SJSA1 (cell line): Measurements from ENCODE around the gene PRKCH. TPM values are rescaled to one million over a fixed set of nuclear protein-coding genes. Genes with fewer than 3 reads are reported as not detected.
A peak's percentile ranks its signal among the peaks of the same experiment; 100 is the strongest.
"Not testable (repeated sequence)": the region's sequence is repeated elsewhere in the genome, so short reads cannot be mapped to it uniquely, and the experiment has no call there.

ENCODE experiments used
- DNase-seq, 2 experiments: peaks; one replicate each; pipeline ENCODE4 v3.0.0-alpha.2; 2015 to 2020; ENCODE audit warnings: low spot score in 2 of 2, low read depth in 1 of 2
- H3K27ac ChIP-seq: fragments of 250-450 bp; sonication (Bioruptor Pico); 2 replicates; pipeline ENCODE4 v1.5.1; 2020; ENCODE audit warnings: mild to moderate bottlenecking, moderate library complexity
- H3K27me3 ChIP-seq: fragments of 250-450 bp; sonication (Bioruptor Pico); replicated peaks from 2 replicates; pipeline ENCODE4 v1.5.1; 2020; ENCODE audit warnings: mild to moderate bottlenecking, moderate library complexity
- H3K36me3 ChIP-seq: fragments of 250-450 bp; sonication (Bioruptor Pico); 2 replicates; pipeline ENCODE4 v1.5.1; 2020; ENCODE audit warnings: mild to moderate bottlenecking
- H3K4me1 ChIP-seq: fragments of 250-450 bp; sonication (Bioruptor Pico); replicated peaks from 2 replicates; pipeline ENCODE4 v1.6.1; 2021; ENCODE audit warnings: mild to moderate bottlenecking
- H3K4me3 ChIP-seq: fragments of 250-450 bp; sonication (Bioruptor Pico); 2 replicates; pipeline ENCODE4 v1.5.1; 2020; ENCODE audit warnings: mild to moderate bottlenecking
- H3K9me3 ChIP-seq: fragments of 250-450 bp; sonication (Bioruptor Pico); replicated peaks from 2 replicates; pipeline ENCODE4 v1.5.1; 2020; ENCODE audit warnings: mild to moderate bottlenecking
- total RNA-seq: library from RNA; depleted of rRNA; stranded (reverse); fragments of >200 nt; shearing (Covaris generic); gene quantifications from 2 replicates; pipeline ENCODE4 v1.2.3, GENCODE V29; 2014

PRKCH gene
- total RNA-seq, 1 experiment from 2014 or later = 5.7 TPM

DNA sequence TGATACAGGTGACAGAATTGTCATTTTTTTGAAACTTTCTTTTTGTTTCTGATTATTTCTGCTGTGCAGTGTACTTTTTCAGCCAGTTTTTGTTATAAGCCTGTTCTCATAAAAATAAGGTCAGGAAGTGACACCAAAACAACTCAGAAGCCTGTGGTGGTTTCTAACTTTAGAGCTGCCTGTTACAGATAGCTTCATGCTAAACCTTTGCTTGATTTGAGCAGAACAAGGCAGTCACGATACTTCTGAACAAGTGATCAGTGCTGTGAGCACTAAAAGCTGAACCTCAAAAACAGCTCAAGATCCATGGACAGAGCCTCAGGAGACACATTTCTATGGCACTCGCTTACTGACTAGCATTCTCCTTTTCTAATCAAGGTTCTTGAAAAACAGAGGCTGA is 82.0 kb downstream of the PRKCH start:
- H3K4me3 ChIP-seq = no peak overlapping the region
- no peak for DNase-seq
- H3K9me3 ChIP-seq = no peaks in the 10 kb centered on the region
- H3K36me3 ChIP-seq = no peaks in the 10 kb centered on the region
- H3K27ac ChIP-seq = no peak overlapping the region
- H3K4me1 ChIP-seq = no peaks in the 10 kb centered on the region
- no peaks in the 10 kb centered on the region for H3K27me3 ChIP-seq

DNA sequence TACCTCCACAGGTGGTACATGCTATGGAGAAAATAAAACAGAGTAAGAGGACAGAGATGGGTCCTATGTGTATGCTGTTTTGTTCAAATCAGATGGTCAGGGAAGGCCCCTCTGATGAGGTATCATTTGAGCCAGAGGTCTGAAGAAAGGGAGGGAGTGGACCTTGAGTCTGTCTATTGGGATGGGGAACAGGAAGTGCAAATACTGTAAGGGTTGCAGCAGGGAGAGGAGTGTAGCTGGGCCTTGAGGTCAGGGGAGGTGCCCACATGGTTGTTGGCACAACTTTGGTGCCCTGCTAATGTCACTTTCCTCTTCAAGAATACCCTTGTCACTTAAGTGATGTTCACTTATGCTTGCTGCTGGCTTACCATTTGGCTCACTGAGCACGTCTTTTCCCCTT is 83.3 kb downstream of the PRKCH start:
- Histone ChIP-seq H3K27ac (no peak overlapping the region), H3K27me3 (no peaks in the 10 kb centered on the region), H3K4me3 (no peak overlapping the region), H3K9me3 (no peaks in the 10 kb centered on the region), H3K36me3 (no peaks in the 10 kb centered on the region), H3K4me1 (no peaks in the 10 kb centered on the region)
- no peak for DNase-seq

DNA sequence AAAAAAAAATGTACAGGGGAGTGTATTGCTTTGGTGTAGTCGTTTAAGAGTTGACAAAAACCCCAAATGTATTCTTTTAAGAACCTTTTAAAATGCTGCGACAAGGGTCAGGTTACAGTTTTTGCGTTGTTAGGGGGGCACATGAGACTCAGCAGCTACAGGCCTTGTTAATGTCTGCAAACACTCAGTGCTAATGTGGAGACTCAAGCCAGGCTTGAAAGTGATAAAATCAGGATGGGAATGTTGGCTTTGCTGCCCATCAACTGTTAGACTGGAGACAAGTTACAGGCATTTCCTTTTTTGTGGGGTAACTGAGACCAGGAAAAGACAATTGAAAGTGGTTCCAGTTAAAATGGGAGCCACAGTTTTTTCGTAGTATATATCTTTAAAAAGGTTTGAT is 84.8 kb downstream of the PRKCH start:
- no peak for DNase-seq
- no peaks in the 10 kb centered on the region for H3K9me3 ChIP-seq
- no peaks in the 10 kb centered on the region for H3K27me3 ChIP-seq
- H3K4me1 ChIP-seq = no peaks in the 10 kb centered on the region
- H3K27ac ChIP-seq = no peak overlapping the region
- no peak overlapping the region for H3K4me3 ChIP-seq
- no peaks in the 10 kb centered on the region for H3K36me3 ChIP-seq

DNA sequence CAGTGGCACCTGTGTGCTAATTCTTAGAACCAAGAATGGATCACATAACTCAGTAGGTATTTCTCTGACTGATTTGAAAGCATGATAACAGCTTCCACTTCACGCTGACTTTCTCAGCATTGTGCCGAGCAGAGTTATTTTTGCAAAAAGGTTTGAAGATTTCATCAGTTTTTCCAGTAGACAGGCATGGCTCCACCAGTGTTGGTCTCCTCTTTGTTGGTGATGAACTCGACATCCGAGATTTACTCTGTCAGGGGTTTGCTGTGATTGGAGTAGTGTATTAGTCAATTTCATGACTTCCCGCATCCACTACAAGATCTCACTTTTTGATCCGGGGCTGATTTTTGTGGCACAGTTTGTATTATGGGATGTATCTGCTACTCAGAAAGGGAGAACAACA is 85.3 kb downstream of the PRKCH start:
- no peak overlapping the region for H3K27ac ChIP-seq
- no peaks in the 10 kb centered on the region for H3K36me3 ChIP-seq
- no peaks in the 10 kb centered on the region for H3K27me3 ChIP-seq
- no peaks in the 10 kb centered on the region for H3K9me3 ChIP-seq
- no peak for DNase-seq
- no peak overlapping the region for H3K4me3 ChIP-seq
- no peaks in the 10 kb centered on the region for H3K4me1 ChIP-seq

DNA sequence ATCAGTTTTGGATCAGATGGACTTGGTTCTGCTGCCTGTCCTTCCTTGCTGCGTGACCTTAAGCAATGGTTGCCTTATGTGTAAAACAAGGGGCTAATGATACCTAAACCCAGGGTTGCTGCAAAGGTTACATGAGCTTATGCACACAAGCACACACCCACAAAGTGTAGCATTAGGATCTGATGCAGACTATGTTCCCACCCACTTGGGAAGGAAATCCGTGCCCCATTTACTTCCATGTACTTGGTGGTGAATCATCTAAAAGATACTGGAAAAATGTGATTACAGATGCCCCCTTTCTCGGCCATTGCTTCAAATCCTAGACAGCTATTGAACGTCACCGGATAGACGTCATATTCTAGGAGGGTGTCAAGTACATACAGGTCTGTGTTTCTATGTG is 87.1 kb downstream of the PRKCH start:
- no peaks in the 10 kb centered on the region for H3K9me3 ChIP-seq
- no peaks in the 10 kb centered on the region for H3K4me1 ChIP-seq
- no peaks in the 10 kb centered on the region for H3K27me3 ChIP-seq
- H3K27ac ChIP-seq = no peak overlapping the region
- no peak overlapping the region for H3K4me3 ChIP-seq
- no peak for DNase-seq
- H3K36me3 ChIP-seq = no peaks in the 10 kb centered on the region

DNA sequence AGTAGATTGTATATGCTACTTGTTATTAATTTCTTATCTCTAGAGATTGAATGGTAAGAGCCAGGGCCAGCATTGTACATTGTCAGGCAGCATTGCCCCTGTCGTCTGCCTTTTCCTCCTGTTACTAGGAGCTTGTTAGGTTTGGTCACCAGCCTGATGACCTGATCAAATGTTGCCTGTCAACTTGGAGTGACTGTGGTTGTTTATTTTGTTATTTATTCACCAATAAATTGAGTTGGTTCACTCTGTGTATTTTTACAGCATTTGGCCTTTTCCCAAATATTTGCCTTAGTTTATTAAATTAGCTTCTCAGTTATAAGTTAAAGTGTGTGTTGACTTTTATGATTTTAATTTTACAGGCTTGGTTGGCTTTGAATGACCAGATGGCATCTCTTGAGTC is 88.4 kb downstream of the PRKCH start:
- H3K4me3 ChIP-seq = no peak overlapping the region
- no peak overlapping the region for H3K27ac ChIP-seq
- DNase-seq = no peak
- H3K4me1 ChIP-seq = no peaks in the 10 kb centered on the region
- no peaks in the 10 kb centered on the region for H3K36me3 ChIP-seq
- no peaks in the 10 kb centered on the region for H3K27me3 ChIP-seq
- no peaks in the 10 kb centered on the region for H3K9me3 ChIP-seq

DNA sequence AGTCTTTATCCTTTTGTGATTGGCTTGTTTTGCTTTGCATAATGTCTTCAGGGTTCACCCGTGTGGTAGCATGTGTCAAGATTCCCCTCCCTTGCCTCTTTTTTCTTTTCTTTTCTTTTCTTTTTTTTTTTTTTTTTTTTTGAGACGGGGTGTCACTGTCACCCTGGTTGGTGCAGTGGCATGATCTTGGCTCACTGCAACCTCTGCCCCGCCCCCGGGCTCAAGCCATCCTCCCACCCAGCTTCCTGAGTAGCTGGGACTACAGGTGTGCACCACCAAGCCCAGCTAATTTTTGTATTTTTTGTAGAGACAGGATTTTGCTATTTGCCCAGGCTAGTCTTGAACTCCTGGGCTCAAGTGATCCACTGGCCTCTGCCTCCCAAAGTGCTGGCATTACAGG is 94.6 kb downstream of the PRKCH start:
- not testable (repeated sequence) for H3K27ac ChIP-seq, H3K36me3 ChIP-seq, DNase-seq, H3K9me3 ChIP-seq, H3K27me3 ChIP-seq, H3K4me3 ChIP-seq
- H3K4me1 ChIP-seq = peaks cover 14% of the 10 kb centered on the region

DNA sequence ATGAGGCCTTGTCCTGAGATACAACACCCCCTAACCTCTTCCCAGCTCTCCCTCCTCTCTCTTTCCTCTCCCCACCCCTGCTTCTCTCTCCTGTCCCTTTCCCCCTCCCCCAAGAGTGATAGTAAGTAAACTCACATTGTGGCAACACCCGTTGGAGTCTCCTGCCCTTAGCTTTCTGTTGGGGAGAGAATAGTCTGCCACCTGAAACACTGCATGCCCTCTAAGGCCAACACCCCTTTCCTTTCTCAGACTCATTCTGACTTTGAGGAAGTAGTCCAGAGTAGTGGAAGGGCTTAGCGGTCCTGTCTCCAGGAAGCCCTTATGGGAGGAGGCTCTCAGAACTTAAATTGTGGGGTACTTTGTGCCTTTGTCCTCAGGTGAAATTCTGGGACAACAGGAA is 95.2 kb downstream of the PRKCH start:
- no peak for DNase-seq
- H3K9me3 ChIP-seq = no peaks in the 10 kb centered on the region

DNA sequence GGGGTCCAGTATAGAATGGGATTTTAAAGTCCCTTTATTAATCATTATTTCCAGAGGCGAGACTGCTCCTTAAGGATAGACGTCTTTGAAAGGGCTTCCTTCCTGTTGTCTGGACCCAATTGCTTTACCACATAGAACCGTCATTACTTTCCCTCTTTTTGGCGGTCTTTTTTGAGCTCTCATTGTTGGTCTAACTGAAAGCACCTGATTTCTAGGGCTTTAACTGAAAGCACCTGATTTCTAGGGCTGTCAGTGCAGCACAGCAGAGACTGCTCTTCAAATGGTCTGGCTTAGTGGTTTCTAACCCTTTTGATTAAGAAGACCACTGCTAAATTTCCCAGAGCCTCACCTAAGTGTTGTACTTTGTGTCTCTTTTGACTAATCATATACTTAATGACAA is 95.8 kb downstream of the PRKCH start:
- no peaks in the 10 kb centered on the region for H3K27me3 ChIP-seq
- H3K9me3 ChIP-seq = no peaks in the 10 kb centered on the region
- H3K36me3 ChIP-seq = no peaks in the 10 kb centered on the region
- no peak overlapping the region for H3K27ac ChIP-seq
- no peak for DNase-seq
- H3K4me1 ChIP-seq = peaks cover 16% of the 10 kb centered on the region
- H3K4me3 ChIP-seq = no peak overlapping the region

More for the DNA sequence above, 95.2 kb downstream of the PRKCH start:
- Histone ChIP-seq H3K4me1 (peaks cover 16% of the 10 kb centered on the region), H3K36me3 (no peaks in the 10 kb centered on the region), H3K27ac (no peak overlapping the region), H3K4me3 (no peak overlapping the region), H3K27me3 (no peaks in the 10 kb centered on the region)

DNA sequence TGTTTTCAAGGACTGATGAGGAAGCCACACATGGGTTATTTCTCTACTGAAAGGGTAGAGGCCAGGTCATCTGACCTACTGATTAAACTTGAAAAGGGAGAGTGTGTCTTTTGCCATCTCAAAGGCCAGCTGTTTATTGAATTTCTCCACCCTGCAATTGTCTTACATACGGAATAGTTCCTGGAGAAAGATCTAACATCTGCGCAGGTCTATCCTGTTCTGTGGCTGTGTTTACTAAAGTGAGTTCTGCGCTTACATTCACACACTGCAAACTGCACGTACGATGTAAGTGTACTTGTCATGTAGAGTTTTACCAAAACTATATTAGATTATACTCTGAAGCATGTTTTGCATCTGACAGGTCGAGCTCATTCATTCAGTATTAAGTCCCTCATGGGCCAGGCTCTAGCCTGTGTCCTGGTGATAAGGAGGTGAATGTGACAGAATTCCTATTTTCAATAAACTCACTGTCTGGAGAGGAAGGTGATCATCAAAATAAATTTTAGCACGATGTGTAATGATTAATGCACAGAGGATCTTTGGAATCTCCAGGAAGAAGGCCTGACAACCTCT is 96.6 kb downstream of the PRKCH start:
- no peaks in the 10 kb centered on the region for H3K36me3 ChIP-seq
- H3K4me3 ChIP-seq = no peak overlapping the region
- peaks cover 16% of the 10 kb centered on the region for H3K4me1 ChIP-seq
- no peak for DNase-seq
- H3K27me3 ChIP-seq = no peaks in the 10 kb centered on the region
- no peak overlapping the region for H3K27ac ChIP-seq
- no peaks in the 10 kb centered on the region for H3K9me3 ChIP-seq

DNA sequence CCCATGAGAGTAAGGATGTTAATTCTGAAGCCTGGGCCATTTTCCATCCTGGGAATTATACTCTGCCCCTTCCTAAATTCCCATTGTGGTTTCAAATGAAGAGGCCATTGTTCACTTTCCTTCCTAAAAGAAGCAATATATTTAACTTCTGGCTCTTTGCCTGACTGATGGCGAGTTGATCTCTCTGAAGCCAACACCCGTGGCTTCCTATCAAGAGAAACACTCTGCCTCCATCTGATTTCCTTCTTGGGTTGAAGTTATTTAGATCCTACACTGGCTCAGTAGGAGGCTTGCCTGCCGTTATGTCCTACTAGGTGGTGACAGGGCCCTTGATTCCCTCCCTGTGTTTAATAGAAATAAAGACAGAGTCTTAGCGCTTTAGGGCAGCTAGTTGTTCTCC is 97.4 kb downstream of the PRKCH start:
- Histone ChIP-seq H3K27ac (no peak overlapping the region), H3K9me3 (no peaks in the 10 kb centered on the region), H3K27me3 (no peaks in the 10 kb centered on the region), H3K4me3 (no peak overlapping the region), H3K36me3 (no peaks in the 10 kb centered on the region), H3K4me1 (peaks cover 16% of the 10 kb centered on the region)
- DNase-seq = no peak

DNA sequence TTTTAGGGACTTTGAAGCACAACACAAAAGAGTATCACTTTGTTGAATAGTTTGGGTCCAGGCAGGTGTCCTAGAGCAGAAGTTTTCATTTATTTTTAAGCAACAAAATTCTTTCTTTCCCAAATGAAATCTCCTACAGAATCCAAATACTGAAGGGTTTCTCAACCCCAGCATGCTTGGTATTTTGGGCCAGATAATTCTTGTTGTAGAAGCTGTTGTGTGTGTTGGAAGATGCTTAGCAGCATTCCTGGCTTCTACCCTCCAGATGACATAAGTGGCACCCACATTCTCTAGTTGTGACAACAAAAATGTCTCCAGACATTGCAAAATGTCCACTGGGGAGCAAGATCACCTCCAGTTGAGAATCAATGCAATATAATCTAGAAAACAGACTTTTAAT is 97.8 kb downstream of the PRKCH start:
- H3K36me3 ChIP-seq = no peaks in the 10 kb centered on the region
- no peak overlapping the region for H3K4me3 ChIP-seq
- no peaks in the 10 kb centered on the region for H3K9me3 ChIP-seq
- no peak for DNase-seq
- H3K27ac ChIP-seq = no peak overlapping the region
- peaks cover 16% of the 10 kb centered on the region for H3K4me1 ChIP-seq
- no peaks in the 10 kb centered on the region for H3K27me3 ChIP-seq

DNA sequence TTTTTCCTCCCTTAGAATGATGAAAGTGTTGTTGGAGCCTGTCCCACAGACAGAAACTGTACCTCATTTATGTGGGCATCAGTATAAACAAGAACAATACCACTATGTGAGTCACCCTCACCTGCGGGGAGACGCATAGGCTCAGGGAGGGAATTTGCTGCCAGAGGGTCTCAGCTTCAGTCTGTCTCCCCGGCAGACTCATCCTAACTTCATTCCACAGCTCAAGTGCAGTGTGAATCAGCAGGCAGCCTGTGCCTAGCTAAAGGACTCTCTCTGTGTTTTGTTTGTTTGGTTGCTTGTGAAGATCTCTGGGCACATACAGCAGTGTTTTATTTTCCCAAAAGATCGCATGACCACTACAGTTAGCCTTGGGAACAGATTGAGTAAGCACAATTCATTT is 98.9 kb downstream of the PRKCH start:
- Histone ChIP-seq H3K4me3 (no peak overlapping the region), H3K36me3 (no peaks in the 10 kb centered on the region), H3K27me3 (no peaks in the 10 kb centered on the region), H3K9me3 (no peaks in the 10 kb centered on the region), H3K27ac (no peak overlapping the region), H3K4me1 (peaks cover 16% of the 10 kb centered on the region)
- peak; percentile 40 to 52 for DNase-seq

DNA sequence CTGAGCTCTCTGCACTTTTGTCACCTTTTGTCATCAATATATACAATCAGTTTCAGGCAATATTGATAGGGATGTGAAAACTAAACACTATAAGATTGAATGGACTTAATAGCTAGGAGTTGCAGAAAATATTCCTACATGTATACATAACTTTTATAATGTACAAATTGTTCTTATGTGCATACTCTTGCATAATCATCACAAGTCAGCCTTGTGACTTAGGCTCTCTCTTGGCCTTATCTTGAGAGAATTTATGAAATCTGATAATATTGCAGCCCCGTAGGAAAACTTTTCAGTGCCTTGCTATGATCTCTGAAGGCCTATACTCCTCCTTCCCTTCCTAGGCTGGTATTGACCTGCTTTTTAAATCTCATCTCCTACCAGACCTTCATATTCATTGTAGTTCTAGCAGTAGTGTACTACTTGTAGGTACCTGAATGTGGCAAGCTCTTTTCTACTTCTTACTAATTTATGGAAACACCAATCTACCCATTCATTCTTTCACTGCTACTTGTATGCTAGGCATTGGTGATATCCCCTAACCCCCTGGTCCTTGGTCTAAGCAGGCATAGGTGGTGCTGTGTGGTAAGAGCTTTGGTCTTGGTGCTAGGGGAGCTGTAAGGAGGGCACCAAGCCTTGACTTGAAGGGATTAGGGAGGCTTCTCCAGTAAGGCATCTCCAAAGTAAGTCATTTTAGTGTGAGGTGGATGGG is 100.0 kb downstream of the PRKCH start:
- no peaks in the 10 kb centered on the region for H3K36me3 ChIP-seq
- peaks cover 16% of the 10 kb centered on the region for H3K4me1 ChIP-seq
- H3K27ac ChIP-seq = no peak overlapping the region
- DNase-seq = no peak
- H3K9me3 ChIP-seq = no peaks in the 10 kb centered on the region
- no peak overlapping the region for H3K4me3 ChIP-seq
- H3K27me3 ChIP-seq = no peaks in the 10 kb centered on the region

DNA sequence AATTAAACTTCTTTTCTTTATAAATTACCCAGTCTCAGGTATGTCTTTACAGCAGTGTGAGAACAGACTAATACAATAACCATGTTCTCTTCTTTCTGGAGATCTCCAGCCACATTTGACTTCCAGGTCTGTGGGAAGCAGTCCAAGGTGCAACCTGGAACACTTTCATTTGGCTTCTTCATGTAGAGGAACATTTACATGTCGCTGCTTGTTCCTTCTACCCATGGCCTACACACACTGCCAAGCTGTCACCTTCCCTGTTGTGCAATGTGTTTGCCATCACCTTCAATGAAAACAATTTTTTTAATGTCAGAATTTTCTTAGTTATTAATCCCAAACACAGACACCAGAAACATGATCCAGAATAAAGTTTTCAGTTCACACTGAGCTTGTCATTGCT is 104.7 kb downstream of the PRKCH start:
- peaks cover under 1% of the 10 kb centered on the region; the same call in 1 of the 2 replicates for H3K4me1 ChIP-seq
- H3K27me3 ChIP-seq = no peaks in the 10 kb centered on the region
- no peak for DNase-seq
- no peaks in the 10 kb centered on the region for H3K36me3 ChIP-seq
- no peak overlapping the region for H3K4me3 ChIP-seq
- H3K27ac ChIP-seq = no peak overlapping the region
- H3K9me3 ChIP-seq = no peaks in the 10 kb centered on the region
